HUES64 (cell line): Measurements from ENCODE around the gene INSC. TPM values are rescaled to one million over a fixed set of nuclear protein-coding genes. Genes with fewer than 3 reads are reported as not detected.
"Not testable (repeated sequence)": the region's sequence is repeated elsewhere in the genome, so short reads cannot be mapped to it uniquely, and the experiment has no call there.

Source experiments
- H3K27ac ChIP-seq: 2 replicates; pipeline ENCODE4 v1.7.0; 2013; ENCODE audit warnings: low read depth, low read length, inconsistent platforms
- H3K27me3 ChIP-seq: 2 replicates; pipeline ENCODE4 v1.6.1; 2013; ENCODE audit warnings: mild to moderate bottlenecking, low read length; ENCODE audit not compliant: insufficient read depth
- H3K36me3 ChIP-seq: 2 replicates; pipeline ENCODE4 v1.6.1; 2013; ENCODE audit warnings: mild to moderate bottlenecking, low read length; ENCODE audit not compliant: insufficient read depth
- H3K4me1 ChIP-seq: 2 replicates; pipeline ENCODE4 v1.6.1; 2013; ENCODE audit warnings: mild to moderate bottlenecking, low read length, moderate library complexity; ENCODE audit not compliant: insufficient read depth
- H3K4me3 ChIP-seq: 2 replicates; pipeline ENCODE4 v1.5.1; 2013; ENCODE audit warnings: mild to moderate bottlenecking, low read length, moderate library complexity
- H3K9ac ChIP-seq: 2 replicates; pipeline ENCODE4 v1.6.1; 2013; ENCODE audit warnings: mild to moderate bottlenecking, low read depth, low read length
- H3K9me3 ChIP-seq: 2 replicates; pipeline ENCODE4 v1.6.1; 2013; ENCODE audit warnings: low read depth, low read length; ENCODE audit not compliant: insufficient read depth
- WGBS: fragments of 150-250, 120-280 bp; methylation state at CpG from one replicate; pipeline ENCODE4 v1.1.7; 2013; ENCODE audit warnings: missing lambda C conversion rate; 5-methylcytosine and 5-hydroxymethylcytosine counted together
- polyA plus RNA-seq, 2 experiments: library from polyadenylated mRNA; stranded (reverse); fragments of 50-300 nt; gene quantifications; one replicate each; pipeline ENCODE4 v1.2.3, GENCODE V29; 2013

Gene INSC
- 0.50 TPM for polyA plus RNA-seq (2013, experiment 1 of 2)
- 0.51 TPM for polyA plus RNA-seq (2013, experiment 2 of 2)

GRCh38 chr11:15114501-15115475, at the start of gene INSC:
TSS of gene INSC (plus strand) at chr11:15114923. CDS start at chr11:15149175, 34,252 bp downstream.
- H3K9ac ChIP-seq = peak within 1 kb of the TSS; percentile 44; the same call in 1 of the 2 replicates
- peaks cover 40% of the 10 kb centered on the region for H3K27me3 ChIP-seq
- no peaks in the 10 kb centered on the region for H3K9me3 ChIP-seq
- H3K4me1 ChIP-seq = no peaks in the 10 kb centered on the region
- H3K27ac ChIP-seq = no peak within 1 kb of the TSS
- WGBS = 10% methylated on average over 43 of the region's 50 CpGs
- H3K36me3 ChIP-seq = no peaks in the 10 kb centered on the region
- H3K4me3 ChIP-seq = peak within 1 kb of the TSS; percentile 57

GRCh38 chr11:15069751-15070150, 45.0 kb upstream of the INSC start:
- H3K4me3 ChIP-seq, H3K9ac ChIP-seq, H3K4me1 ChIP-seq, H3K36me3 ChIP-seq, H3K27ac ChIP-seq: not testable (repeated sequence)
- WGBS = 96% methylated on average over 7 of the region's 7 CpGs
- Histone ChIP-seq H3K9me3 (peaks cover 12% of the 10 kb centered on the region), H3K27me3 (peaks cover 33% of the 10 kb centered on the region)

- Histone ChIP-seq H3K36me3 (no peaks in the 10 kb centered on the region), H3K27ac (no peak overlapping the region), H3K4me1 (peaks cover under 1% of the 10 kb centered on the region; the same call in 1 of the 2 replicates), H3K27me3 (peaks cover 33% of the 10 kb centered on the region), H3K9me3 (peaks cover 12% of the 10 kb centered on the region), H3K4me3 (no peak overlapping the region), H3K9ac (no peak overlapping the region)
- WGBS = 92% methylated on average over 32 of the region's 32 CpGs
Measured at GRCh38 chr11:15071556-15072255, 43.0 kb upstream of the INSC start.

- H3K27me3 ChIP-seq = peaks cover 33% of the 10 kb centered on the region
- peak overlapping the region; percentile 58 for H3K4me3 ChIP-seq
- WGBS = 89% methylated on average over 21 of the region's 23 CpGs
- no peak overlapping the region for H3K27ac ChIP-seq
- H3K9ac ChIP-seq = no peak overlapping the region
- H3K36me3 ChIP-seq = no peaks in the 10 kb centered on the region
- H3K4me1 ChIP-seq = peaks cover 4% of the 10 kb centered on the region; the same call in 1 of the 2 replicates
- peaks cover 12% of the 10 kb centered on the region for H3K9me3 ChIP-seq
Measured at GRCh38 chr11:15072551-15073143, 42.1 kb upstream of the INSC start.

GRCh38 chr11:15073361-15074205, 41.1 kb upstream of the INSC start, which contains the start of gene CALCB:
TSS of gene CALCB (plus strand) at chr11:15073593. CDS start at chr11:15074719, 1,126 bp downstream.
- Histone ChIP-seq H3K27me3 (peaks cover 33% of the 10 kb centered on the region), H3K9ac (no peak within 1 kb of the TSS), H3K9me3 (peaks cover 11% of the 10 kb centered on the region), H3K36me3 (no peaks in the 10 kb centered on the region), H3K27ac (no peak within 1 kb of the TSS), H3K4me3 (peak within 1 kb of the TSS; percentile 58), H3K4me1 (peaks cover 4% of the 10 kb centered on the region; the same call in 1 of the 2 replicates)
- WGBS = 1% methylated on average over 59 of the region's 60 CpGs

GRCh38 chr11:15074206-15075161, 40.2 kb upstream of the INSC start:
- 9% methylated on average over 33 of the region's 33 CpGs for WGBS

GRCh38 chr11:15075162-15075526, 39.6 kb upstream of the INSC start:
- 56% methylated on average over 4 of the region's 4 CpGs for WGBS
- Histone ChIP-seq H3K9me3 (peaks cover 7% of the 10 kb centered on the region; the same call in 1 of the 2 replicates), H3K27ac (no peak overlapping the region), H3K27me3 (peaks cover 33% of the 10 kb centered on the region), H3K36me3 (no peaks in the 10 kb centered on the region), H3K9ac (no peak overlapping the region), H3K4me1 (peaks cover 4% of the 10 kb centered on the region; the same call in 1 of the 2 replicates), H3K4me3 (no peak overlapping the region)

More at GRCh38 chr11:15074206-15075161, 40.2 kb upstream of the INSC start:
- Histone ChIP-seq H3K4me3 (peak overlapping the region; percentile 58), H3K27ac (no peak overlapping the region), H3K36me3 (no peaks in the 10 kb centered on the region), H3K9ac (no peak overlapping the region), H3K9me3 (peaks cover 7% of the 10 kb centered on the region; the same call in 1 of the 2 replicates), H3K4me1 (peaks cover 4% of the 10 kb centered on the region; the same call in 1 of the 2 replicates), H3K27me3 (peaks cover 33% of the 10 kb centered on the region)

- no peaks in the 10 kb centered on the region for H3K4me1 ChIP-seq
- no peak overlapping the region for H3K27ac ChIP-seq
- H3K9ac ChIP-seq = no peak overlapping the region
Measured at GRCh38 chr11:15091175-15091574, 23.5 kb upstream of the INSC start.

GRCh38 chr11:15091625-15092024, 23.1 kb upstream of the INSC start:
- H3K27me3 ChIP-seq = no peaks in the 10 kb centered on the region

More at GRCh38 chr11:15091175-15091574, 23.5 kb upstream of the INSC start:
- Histone ChIP-seq H3K36me3 (no peaks in the 10 kb centered on the region), H3K4me3 (no peak overlapping the region), H3K9me3 (no peaks in the 10 kb centered on the region), H3K27me3 (no peaks in the 10 kb centered on the region)

More at GRCh38 chr11:15091625-15092024, 23.1 kb upstream of the INSC start:
- no peaks in the 10 kb centered on the region for H3K9me3 ChIP-seq
- no peaks in the 10 kb centered on the region for H3K36me3 ChIP-seq
- no peak overlapping the region for H3K9ac ChIP-seq
- H3K4me1 ChIP-seq = no peaks in the 10 kb centered on the region
- no peak overlapping the region for H3K4me3 ChIP-seq
- no peak overlapping the region for H3K27ac ChIP-seq
- 92% methylated on average over 1 of the region's 1 CpG for WGBS
